ENCODE data around the gene WAS.

WAS gene

GRCh38 chrX:48695925-48696300, 12.3 kb downstream of the WAS start:
- no peak for DNase-seq (ENCODE audit: low read depth in 1 of 2, low spot score in 1 of 2)
- Histone ChIP-seq H3K27ac (replicated peaks) (peak overlapping the region; percentile 76), H3K4me3 (replicated peaks; ENCODE audit: insufficient read depth, low read length) (peak overlapping the region; percentile 60), H3K27me3 (ENCODE audit: insufficient read depth, poor library complexity, severe bottlenecking) (no peaks in the 10 kb centered on the region)
- TF ChIP-seq, protein P1, sequence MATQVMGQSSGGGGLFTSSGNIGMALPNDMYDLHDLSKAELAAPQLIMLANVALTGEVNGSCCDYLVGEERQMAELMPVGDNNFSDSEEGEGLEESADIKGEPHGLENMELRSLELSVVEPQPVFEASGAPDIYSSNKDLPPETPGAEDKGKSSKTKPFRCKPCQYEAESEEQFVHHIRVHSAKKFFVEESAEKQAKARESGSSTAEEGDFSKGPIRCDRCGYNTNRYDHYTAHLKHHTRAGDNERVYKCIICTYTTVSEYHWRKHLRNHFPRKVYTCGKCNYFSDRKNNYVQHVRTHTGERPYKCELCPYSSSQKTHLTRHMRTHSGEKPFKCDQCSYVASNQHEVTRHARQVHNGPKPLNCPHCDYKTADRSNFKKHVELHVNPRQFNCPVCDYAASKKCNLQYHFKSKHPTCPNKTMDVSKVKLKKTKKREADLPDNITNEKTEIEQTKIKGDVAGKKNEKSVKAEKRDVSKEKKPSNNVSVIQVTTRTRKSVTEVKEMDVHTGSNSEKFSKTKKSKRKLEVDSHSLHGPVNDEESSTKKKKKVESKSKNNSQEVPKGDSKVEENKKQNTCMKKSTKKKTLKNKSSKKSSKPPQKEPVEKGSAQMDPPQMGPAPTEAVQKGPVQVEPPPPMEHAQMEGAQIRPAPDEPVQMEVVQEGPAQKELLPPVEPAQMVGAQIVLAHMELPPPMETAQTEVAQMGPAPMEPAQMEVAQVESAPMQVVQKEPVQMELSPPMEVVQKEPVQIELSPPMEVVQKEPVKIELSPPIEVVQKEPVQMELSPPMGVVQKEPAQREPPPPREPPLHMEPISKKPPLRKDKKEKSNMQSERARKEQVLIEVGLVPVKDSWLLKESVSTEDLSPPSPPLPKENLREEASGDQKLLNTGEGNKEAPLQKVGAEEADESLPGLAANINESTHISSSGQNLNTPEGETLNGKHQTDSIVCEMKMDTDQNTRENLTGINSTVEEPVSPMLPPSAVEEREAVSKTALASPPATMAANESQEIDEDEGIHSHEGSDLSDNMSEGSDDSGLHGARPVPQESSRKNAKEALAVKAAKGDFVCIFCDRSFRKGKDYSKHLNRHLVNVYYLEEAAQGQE (IDR thresholded peaks at IDR 0.05; ENCODE audit: insufficient replicate concordance, low read depth) = no peak
- TF ChIP-seq GABPA (IDR thresholded peaks at IDR 0.05; ENCODE audit: low read depth) (no peak), POLR2AphosphoS5 (IDR thresholded peaks at IDR 0.05; ENCODE audit: low read depth) (no peak), SPI1 (IDR thresholded peaks at IDR 0.05; ENCODE audit: borderline replicate concordance, low read depth) (no peak)
- TF ChIP-seq, protein P2, sequence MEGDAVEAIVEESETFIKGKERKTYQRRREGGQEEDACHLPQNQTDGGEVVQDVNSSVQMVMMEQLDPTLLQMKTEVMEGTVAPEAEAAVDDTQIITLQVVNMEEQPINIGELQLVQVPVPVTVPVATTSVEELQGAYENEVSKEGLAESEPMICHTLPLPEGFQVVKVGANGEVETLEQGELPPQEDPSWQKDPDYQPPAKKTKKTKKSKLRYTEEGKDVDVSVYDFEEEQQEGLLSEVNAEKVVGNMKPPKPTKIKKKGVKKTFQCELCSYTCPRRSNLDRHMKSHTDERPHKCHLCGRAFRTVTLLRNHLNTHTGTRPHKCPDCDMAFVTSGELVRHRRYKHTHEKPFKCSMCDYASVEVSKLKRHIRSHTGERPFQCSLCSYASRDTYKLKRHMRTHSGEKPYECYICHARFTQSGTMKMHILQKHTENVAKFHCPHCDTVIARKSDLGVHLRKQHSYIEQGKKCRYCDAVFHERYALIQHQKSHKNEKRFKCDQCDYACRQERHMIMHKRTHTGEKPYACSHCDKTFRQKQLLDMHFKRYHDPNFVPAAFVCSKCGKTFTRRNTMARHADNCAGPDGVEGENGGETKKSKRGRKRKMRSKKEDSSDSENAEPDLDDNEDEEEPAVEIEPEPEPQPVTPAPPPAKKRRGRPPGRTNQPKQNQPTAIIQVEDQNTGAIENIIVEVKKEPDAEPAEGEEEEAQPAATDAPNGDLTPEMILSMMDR (IDR thresholded peaks at IDR 0.05; ENCODE audit: insufficient read depth, low read length) = no peak

DNA sequence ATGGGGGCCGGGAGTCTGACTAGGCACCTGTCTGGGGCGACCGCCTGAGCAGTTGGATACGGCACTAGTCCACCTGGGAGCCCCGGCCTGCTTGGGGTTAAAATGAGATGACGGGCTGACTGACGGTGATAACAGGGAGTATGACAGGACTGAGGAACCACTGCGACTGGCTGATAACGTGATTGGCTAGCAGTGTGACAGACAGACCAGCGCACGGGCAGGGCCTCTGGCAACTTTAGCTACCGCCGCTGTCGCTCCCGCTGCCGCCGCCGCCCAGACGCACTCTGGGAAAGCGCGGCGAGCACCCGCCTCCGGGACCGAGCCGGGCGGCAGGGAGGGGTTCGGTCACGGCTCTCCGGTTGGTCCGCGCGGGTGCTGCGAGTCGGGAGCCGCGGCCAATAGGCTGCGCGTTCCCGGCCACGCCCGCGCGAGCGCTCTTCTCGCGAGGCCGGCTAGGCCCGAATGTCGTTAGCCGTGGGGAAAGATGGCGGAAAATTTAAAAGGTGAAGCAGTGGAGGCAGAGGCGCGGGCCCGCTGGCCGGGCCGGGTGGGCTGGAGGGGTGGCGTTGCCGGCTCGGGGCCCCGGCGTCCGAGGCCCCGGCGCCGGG, 12.8 kb downstream of the WAS start, which contains the start of gene SUV39H1:
TSS of gene SUV39H1 (plus strand) at position 434 of the 608 bp plus-strand sequence. CDS start at position 485, 51 bp downstream.
- peak within 1 kb of the TSS; percentile 83 for H3K27ac ChIP-seq (replicated peaks)
- H3K27me3 ChIP-seq (ENCODE audit: insufficient read depth, poor library complexity, severe bottlenecking) = no peaks in the 10 kb centered on the region
- DNase-seq (ENCODE audit: low read depth in 1 of 2, low spot score in 1 of 2) = peak; percentile 66 to 80
- H3K4me3 ChIP-seq (replicated peaks; ENCODE audit: insufficient read depth, low read length) = peak within 1 kb of the TSS; percentile 60
- TF ChIP-seq, protein P1 (IDR thresholded peaks at IDR 0.05; ENCODE audit: insufficient replicate concordance, low read depth) = peak; percentile 40
- no peak for TF ChIP-seq GABPA (IDR thresholded peaks at IDR 0.05; ENCODE audit: low read depth)
- peak; percentile 24; the same call in 1 of the 2 replicates for TF ChIP-seq POLR2AphosphoS5 (IDR thresholded peaks at IDR 0.05; ENCODE audit: low read depth)
- TF ChIP-seq SPI1 (IDR thresholded peaks at IDR 0.05; ENCODE audit: borderline replicate concordance, low read depth) = no peak

GRCh38 chrX:48696909-48697727, 13.5 kb downstream of the WAS start:
- Histone ChIP-seq H3K4me3 (replicated peaks; ENCODE audit: insufficient read depth, low read length) (peak overlapping the region; percentile 60), H3K27me3 (ENCODE audit: insufficient read depth, poor library complexity, severe bottlenecking) (no peaks in the 10 kb centered on the region), H3K27ac (replicated peaks) (peak overlapping the region; percentile 83)
- DNase-seq (ENCODE audit: low read depth in 1 of 2, low spot score in 1 of 2) = peak; percentile 51 to 67
- TF ChIP-seq, protein P1 (IDR thresholded peaks at IDR 0.05; ENCODE audit: insufficient replicate concordance, low read depth) = no peak
- TF ChIP-seq SPI1 (IDR thresholded peaks at IDR 0.05; ENCODE audit: borderline replicate concordance, low read depth) = no peak
- peak; percentile 2; the same call in 1 of the 2 replicates for TF ChIP-seq POLR2AphosphoS5 (IDR thresholded peaks at IDR 0.05; ENCODE audit: low read depth)
- no peak for TF ChIP-seq GABPA (IDR thresholded peaks at IDR 0.05; ENCODE audit: low read depth)
- TF ChIP-seq, protein P2 (IDR thresholded peaks at IDR 0.05; ENCODE audit: insufficient read depth, low read length) = no peak
